ENCODE measurements around the gene ZNF146.
"Not testable (repeated sequence)": the region's sequence is repeated elsewhere in the genome, so short reads cannot be mapped to it uniquely, and the experiment has no call there.

Gene ZNF146

GRCh38 chr19:36236304-36236945 lies 21.5 kb downstream of the ZNF146 start:
- no peak for DNase-seq (ENCODE audit: low read depth)

DNA sequence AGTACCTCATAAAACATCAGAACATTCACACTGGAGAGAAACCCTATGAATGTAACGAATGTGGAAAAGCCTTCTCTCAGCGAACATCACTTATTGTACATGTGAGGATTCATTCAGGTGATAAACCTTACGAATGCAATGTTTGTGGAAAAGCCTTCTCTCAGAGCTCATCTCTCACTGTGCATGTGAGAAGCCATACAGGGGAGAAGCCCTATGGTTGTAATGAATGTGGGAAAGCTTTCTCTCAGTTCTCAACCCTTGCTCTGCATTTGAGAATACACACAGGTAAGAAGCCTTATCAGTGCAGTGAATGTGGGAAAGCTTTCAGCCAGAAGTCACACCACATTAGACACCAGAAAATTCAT lies 22.0 kb downstream of the ZNF146 start:
- no peak for DNase-seq (ENCODE audit: low read depth)

DNA sequence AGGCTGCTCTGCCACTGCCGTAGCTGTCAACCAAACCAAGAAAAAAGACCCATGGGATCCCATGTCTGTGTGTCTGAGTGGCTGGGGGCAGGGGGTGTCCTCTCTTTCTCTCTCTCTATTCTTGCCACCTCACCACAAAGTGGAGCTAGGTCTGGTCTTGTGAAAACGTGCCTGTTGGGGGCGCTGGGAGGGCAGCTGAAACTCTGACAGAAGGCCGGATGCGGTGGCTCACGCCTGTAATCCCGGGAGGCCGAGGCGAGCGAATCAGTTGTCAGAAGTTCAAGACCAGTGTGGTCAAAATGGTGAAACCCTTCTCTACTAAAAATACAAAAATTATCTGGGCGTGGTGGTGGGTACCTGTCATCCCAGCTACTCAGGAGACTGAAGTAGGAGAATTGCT lies 29.2 kb downstream of the ZNF146 start:
- DNase-seq (ENCODE audit: low read depth): no peak

GRCh38 chr19:36245210-36246005 lies 30.5 kb downstream of the ZNF146 start:
- no peak for DNase-seq (ENCODE audit: low read depth)

GRCh38 chr19:36246006-36246481 lies 31.1 kb downstream of the ZNF146 start:
- DNase-seq (ENCODE audit: low read depth): no peak

DNA sequence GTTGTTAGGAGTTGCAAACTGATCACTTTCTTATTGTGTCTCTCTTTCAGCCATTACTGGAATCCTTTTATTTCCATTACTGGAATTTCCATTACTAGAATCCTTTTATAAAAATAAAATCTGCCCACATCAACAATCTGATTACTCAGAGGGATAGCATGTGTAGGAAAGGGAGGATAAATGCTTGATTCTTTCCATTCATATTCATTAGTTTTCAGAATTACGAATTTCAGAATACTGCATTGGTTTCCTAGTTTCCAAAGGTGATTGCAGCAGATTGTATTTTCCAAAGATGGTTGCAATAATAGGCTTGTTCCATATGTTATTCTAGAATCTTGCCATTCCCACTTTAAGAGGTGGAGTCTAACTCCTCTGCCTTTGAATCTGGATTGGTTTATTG lies 37.1 kb downstream of the ZNF146 start:
- no peak for DNase-seq (ENCODE audit: low read depth)

GRCh38 chr19:36254848-36255247 lies 39.9 kb downstream of the ZNF146 start:
- DNase-seq (ENCODE audit: low read depth): no peak

- DNase-seq (ENCODE audit: low read depth): no peak
These were observed 40.4 kb downstream of the ZNF146 start for GRCh38 chr19:36255316-36255715.

- no peak for DNase-seq (ENCODE audit: low read depth)
These were observed 41.2 kb downstream of the ZNF146 start for GRCh38 chr19:36256064-36256463.

GRCh38 chr19:36256853-36257519 lies 42.1 kb downstream of the ZNF146 start:
- DNase-seq (ENCODE audit: low read depth): no peak

- DNase-seq (ENCODE audit: low read depth): no peak
These were observed 42.6 kb downstream of the ZNF146 start for GRCh38 chr19:36257520-36257876.

GRCh38 chr19:36258028-36258875 lies 43.3 kb downstream of the ZNF146 start:
- no peak for DNase-seq (ENCODE audit: low read depth)

DNA sequence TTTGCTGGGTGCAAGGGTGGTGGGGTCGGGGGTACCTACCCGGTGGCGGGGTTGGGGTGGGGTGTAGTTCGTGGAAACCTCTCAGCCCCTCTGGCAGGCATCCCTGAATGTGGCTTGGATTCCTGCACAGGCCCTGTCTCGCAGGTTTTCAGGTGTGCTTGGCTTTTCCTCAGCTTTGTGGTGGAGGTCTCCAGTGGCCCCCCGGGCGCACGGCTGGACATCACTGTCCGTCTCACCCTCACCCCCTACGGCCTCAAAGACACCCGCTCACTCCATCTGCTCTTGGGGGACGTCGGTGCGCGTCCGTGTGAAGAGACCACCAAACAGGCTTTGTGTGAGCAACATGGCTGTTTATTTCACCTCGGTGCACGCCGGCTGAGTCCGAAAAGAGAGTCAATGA lies 44.3 kb downstream of the ZNF146 start:
- DNase-seq (ENCODE audit: low read depth): no peak

- DNase-seq (ENCODE audit: low read depth): no peak
These were observed 50.2 kb downstream of the ZNF146 start for GRCh38 chr19:36265064-36265463.

GRCh38 chr19:36265856-36266374 lies 51.0 kb downstream of the ZNF146 start:
- DNase-seq (ENCODE audit: low read depth): no peak

GRCh38 chr19:36266375-36266961 lies 51.6 kb downstream of the ZNF146 start:
- DNase-seq (ENCODE audit: low read depth): no peak

DNA sequence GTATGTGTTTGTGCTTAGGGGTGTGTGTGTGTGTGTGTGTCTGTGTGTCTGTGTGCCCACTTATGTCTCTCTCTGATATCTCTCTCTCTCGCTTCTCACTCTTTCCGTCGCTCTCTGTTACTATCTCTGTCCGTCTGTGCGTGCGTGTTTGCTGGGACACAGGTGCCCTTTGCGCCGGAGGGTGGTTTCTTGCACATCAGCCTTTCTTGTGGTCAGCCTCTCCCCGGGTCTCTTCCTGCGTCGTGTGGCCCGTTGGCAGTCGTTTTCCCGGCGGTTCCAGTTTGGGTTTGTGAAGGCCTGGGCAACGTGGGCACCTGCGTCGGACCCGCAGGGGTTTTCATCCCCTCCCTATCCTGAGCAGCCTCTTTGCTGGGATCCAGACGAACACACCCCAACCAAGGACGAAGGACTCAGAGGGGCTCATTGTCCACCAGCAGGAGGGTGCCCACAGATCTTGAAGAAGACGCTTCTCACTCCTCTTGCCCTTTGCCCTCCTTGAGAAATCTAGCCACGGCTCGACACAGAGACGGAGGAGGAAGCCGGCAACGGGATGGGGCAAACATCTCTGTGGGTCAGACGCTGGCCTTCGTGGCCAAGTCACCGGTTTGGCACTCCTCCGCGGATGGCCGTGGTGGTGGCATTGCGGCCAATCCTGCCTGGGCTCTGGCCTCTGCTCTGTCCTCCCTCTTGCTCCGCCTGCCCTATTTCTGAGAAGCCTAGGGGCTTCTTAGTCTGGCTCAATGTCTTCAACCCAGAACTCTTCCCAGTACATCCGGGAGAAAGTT lies 52.3 kb downstream of the ZNF146 start:
- DNase-seq (ENCODE audit: low read depth): no peak

DNA sequence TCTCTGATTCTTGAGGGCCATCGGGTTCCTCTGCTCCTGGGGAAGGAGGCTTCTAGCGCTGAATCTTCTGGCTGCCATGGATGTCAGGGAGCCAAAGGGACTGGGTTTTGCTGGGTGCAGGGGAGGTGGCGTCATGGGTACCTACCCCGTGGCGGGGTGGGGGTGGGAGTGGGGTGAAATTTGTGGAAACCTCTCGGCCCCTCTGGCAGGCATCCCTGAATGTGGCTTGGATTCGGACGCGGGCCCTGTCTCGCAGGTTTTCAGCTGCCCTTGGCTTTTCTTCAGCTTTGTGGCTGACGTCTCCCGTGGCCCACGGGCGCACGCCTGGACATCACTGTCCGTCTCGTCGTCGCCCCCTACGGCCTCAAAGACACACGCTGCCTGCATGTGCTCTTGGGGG lies 53.2 kb downstream of the ZNF146 start:
- DNase-seq (ENCODE audit: low read depth): not testable (repeated sequence)

DNA sequence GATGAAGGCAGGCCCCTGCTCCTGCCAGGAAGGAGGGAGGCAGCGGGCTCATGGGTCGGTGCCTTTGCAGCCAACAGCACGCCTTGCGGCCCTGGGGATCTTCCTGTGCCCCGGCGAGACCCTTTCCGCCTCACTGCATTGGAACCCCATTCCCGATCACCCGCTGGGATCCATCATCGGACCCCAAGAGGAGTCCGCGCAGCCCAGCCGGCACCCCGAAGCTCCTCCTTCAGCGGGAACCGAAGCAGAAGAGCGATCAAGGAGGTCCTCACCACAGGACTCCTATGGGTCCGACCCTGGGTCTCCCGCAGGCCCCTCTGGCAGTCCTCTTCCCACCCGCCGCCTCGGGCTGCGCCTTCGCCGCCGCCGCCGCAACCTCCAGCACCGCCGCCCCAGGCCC lies 53.7 kb downstream of the ZNF146 start:
- not testable (repeated sequence) for DNase-seq (ENCODE audit: low read depth)

DNA sequence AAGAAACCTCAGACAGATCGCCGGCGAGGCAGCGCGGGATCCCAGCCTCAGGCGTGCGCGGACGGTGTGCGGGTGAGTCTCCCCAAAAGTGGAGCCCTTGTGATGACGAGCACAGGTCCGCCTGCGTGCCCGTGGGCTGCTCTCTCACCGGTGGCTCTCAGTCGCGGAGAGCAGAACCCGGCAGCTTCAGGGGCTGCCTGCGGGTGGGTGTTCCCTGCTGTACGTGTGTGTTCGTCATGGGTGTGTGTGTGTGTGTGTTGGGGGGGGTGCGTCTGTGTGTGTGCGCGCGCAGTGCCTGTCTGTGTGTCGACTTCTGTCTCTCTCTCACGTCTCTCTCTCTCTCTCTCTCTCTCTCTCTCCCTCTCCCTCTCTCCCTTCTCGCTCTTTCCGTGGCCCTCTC lies 54.4 kb downstream of the ZNF146 start:
- DNase-seq (ENCODE audit: low read depth): not testable (repeated sequence)
